Pancreas (tissue), 10 donors: Measurements from ENCODE around the gene NPTX2. TPM values are rescaled to one million over a fixed set of nuclear protein-coding genes. Genes with fewer than 3 reads are reported as not detected.
"Not testable (repeated sequence)": the region's sequence is repeated elsewhere in the genome, so short reads cannot be mapped to it uniquely, and the experiment has no call there.

ENCODE experiments used
- ATAC-seq, 4 donors: fragments of 200-7000 bp; cut with Tn5 transposase; one replicate each; pipeline versions ENCODE4 v1.8.0 to v1.9.1; 2020; ENCODE audit warnings: mild to moderate bottlenecking in 4 of 4, moderate library complexity in 4 of 4
- DNase-seq, 6 donors: peaks; one replicate each; pipeline ENCODE4 v3.0.0-alpha.2; 2020
- FAIRE-seq: peaks from 2 replicates; lab custom pipeline; 2012; peaks lifted over from hg19 to GRCh38; lab: Jason Lieb, UNC
- H3K27ac ChIP-seq, 4 donors: fragments of 200-600 bp; sonication (generic); 1 replicate in 3 of 4; 2 replicates in 1 of 4; pipeline versions ENCODE4 v1.5.0 to v1.8.0; 2020
- H3K27me3 ChIP-seq, 4 donors: fragments of 200-600 bp; one replicate each; pipeline ENCODE4 v1.8.0; 2021
- H3K36me3 ChIP-seq, 3 donors: fragments of 200-600 bp; sonication (generic) in 1 of 3; one replicate each; pipeline versions ENCODE4 v1.5.0 to v1.8.0; 2020 to 2021
- H3K4me1 ChIP-seq, 3 donors: fragments of 200-600 bp; one replicate each; pipeline ENCODE4 v1.8.0; 2021
- H3K4me3 ChIP-seq, 4 donors: fragments of 200-600 bp; sonication (generic) in 2 of 4; one replicate each; pipeline versions ENCODE4 v1.5.0 to v1.8.0; 2020 to 2021
- H3K9me3 ChIP-seq, 4 donors: fragments of 200-600 bp; one replicate each; pipeline ENCODE4 v1.8.0; 2021
- CTCF ChIP-seq, 4 donors: fragments of 200-600 bp; sonication (generic) in 3 of 4; IDR thresholded peaks; one replicate each; pipeline versions ENCODE4 v1.5.0 to v1.8.0; 2021; ENCODE audit warnings: antibody characterized with exemption in 4 of 4
- WGBS, 2 donors: extraction: QIAGEN DNeasy Blood & Tissue Kit; methylation state at CpG; one replicate each; pipeline ENCODE4 v1.1.7; 2013; 5-methylcytosine and 5-hydroxymethylcytosine counted together
- intact Hi-C, 3 donors: fragments of 100-400 bp; cut with DNase I; formaldehyde crosslinking; loops; one replicate each; pipeline versions ENCODE4 v1.11.1 to v1.14.2; 2022
- polyA plus RNA-seq, 2 donors: library from polyadenylated mRNA; stranded (reverse); fragments of 200-250 nt; gene quantifications; one replicate each; pipeline ENCODE4 v1.2.3, GENCODE V29; 2013
- total RNA-seq, 6 donors: library from RNA; stranded (reverse); fragmentation: NEBNext Ultra II Directional in 4 of 6; extraction: Animal tissue kit (Norgen Biotek cat#: 25700) in 4 of 6; gene quantifications; one replicate each; pipeline versions ENCODE4 v1.2.1 to v1.2.4, GENCODE V29; 2021 to 2023
- donor health status: healthy with polysubstance abuse.
- donor health status: DM: no; HTN: no; CAD: no; lungs with moderate emphysema.
- donor health status: DM: no; HTN: no; CAD: no.
- donor health status: control.
- donor health status: control.
- donor health status: Bipolar disorder and iron deficiency.
- donor health status: DM: yes; HTN: yes; CAD: no.
- donor health status: DM: no; HTN: no; CAD: no.
- donor health status: DM: no; HTN: no; CAD: no.
- donor health status: DM: yes; HTN: yes; CAD: no.

The NPTX2 gene
- total and polyA plus RNA-seq, 8 donors, result 6.5 to 47.7 (median 17.2) TPM

GRCh38 chr7:98571006-98571405, 46.1 kb upstream of the NPTX2 start:
- no peak overlapping the region for H3K27ac ChIP-seq
- H3K36me3 ChIP-seq, result no peaks in the 10 kb centered on the region
- no peaks in the 10 kb centered on the region for H3K27me3 ChIP-seq
- ATAC-seq (no peak), DNase-seq (no peak), FAIRE-seq (no peak)
- intact Hi-C loops, result no loop called here
- H3K4me3 ChIP-seq, result no peak overlapping the region
- WGBS, 2 donors, result 88 to 93% methylated on average over 5 of the region's 5 CpGs
- no peak for TF ChIP-seq CTCF (IDR thresholded peaks at IDR 0.05)
- H3K4me1 ChIP-seq, result peaks cover 0 to 4% (median 0%) of the 10 kb centered on the region in 3 donors
- no peaks in the 10 kb centered on the region for H3K9me3 ChIP-seq

- H3K9me3 ChIP-seq, result no peaks in the 10 kb centered on the region
- ATAC-seq (no peak), FAIRE-seq (no peak), DNase-seq (no peak)
- no peak overlapping the region for H3K4me3 ChIP-seq
- WGBS, 2 donors, result 79% methylated on average over 6 of the region's 6 CpGs
- TF ChIP-seq CTCF (IDR thresholded peaks at IDR 0.05), result no peak
- intact Hi-C loops, result no loop called here
- H3K27me3 ChIP-seq, result no peaks in the 10 kb centered on the region
- H3K27ac ChIP-seq, result no peak overlapping the region
- no peaks in the 10 kb centered on the region for H3K36me3 ChIP-seq
- H3K4me1 ChIP-seq, result peaks cover 0 to 4% (median 0%) of the 10 kb centered on the region in 3 donors
These were observed 45.1 kb upstream of the NPTX2 start for GRCh38 chr7:98571986-98572385.

- intact Hi-C loops, H3K27me3 ChIP-seq, H3K4me1 ChIP-seq, H3K27ac ChIP-seq, FAIRE-seq, H3K4me3 ChIP-seq, H3K9me3 ChIP-seq, DNase-seq, ATAC-seq, H3K36me3 ChIP-seq: not testable (repeated sequence)
- 87 to 90% methylated on average over 9 of the region's 9 CpGs for WGBS, 2 donors
These were observed 44.4 kb upstream of the NPTX2 start for GRCh38 chr7:98572716-98573115.

- no peak for DNase-seq
- no peaks in the 10 kb centered on the region for H3K9me3 ChIP-seq
- FAIRE-seq, result no peak
- intact Hi-C loops, result no loop called here
- peaks cover 0 to 4% (median 0%) of the 10 kb centered on the region in 3 donors for H3K4me1 ChIP-seq
- no peak overlapping the region for H3K27ac ChIP-seq
- no peak overlapping the region for H3K4me3 ChIP-seq
- H3K27me3 ChIP-seq, result no peaks in the 10 kb centered on the region
- WGBS, 2 donors, result 76 to 79% methylated on average over 6 of the region's 6 CpGs
- H3K36me3 ChIP-seq, result no peaks in the 10 kb centered on the region
- ATAC-seq, result no peak
- no peak for TF ChIP-seq CTCF (IDR thresholded peaks at IDR 0.05)
These were observed 43.3 kb upstream of the NPTX2 start for GRCh38 chr7:98573816-98574215.

GRCh38 chr7:98575878-98576277, 41.2 kb upstream of the NPTX2 start:
- H3K4me1 ChIP-seq, result no peaks in the 10 kb centered on the region
- intact Hi-C loops, result no loop called here
- no peak overlapping the region for H3K4me3 ChIP-seq
- FAIRE-seq, result no peak
- no peak overlapping the region for H3K27ac ChIP-seq
- TF ChIP-seq CTCF (IDR thresholded peaks at IDR 0.05), result no peak
- DNase-seq, result no peak
- WGBS, 2 donors, result 31 to 37% methylated on average over 2 of the region's 2 CpGs
- no peaks in the 10 kb centered on the region for H3K9me3 ChIP-seq
- no peak for ATAC-seq
- H3K27me3 ChIP-seq, result no peaks in the 10 kb centered on the region
- no peaks in the 10 kb centered on the region for H3K36me3 ChIP-seq
